ENCODE data around the gene POLD2.

DNA sequence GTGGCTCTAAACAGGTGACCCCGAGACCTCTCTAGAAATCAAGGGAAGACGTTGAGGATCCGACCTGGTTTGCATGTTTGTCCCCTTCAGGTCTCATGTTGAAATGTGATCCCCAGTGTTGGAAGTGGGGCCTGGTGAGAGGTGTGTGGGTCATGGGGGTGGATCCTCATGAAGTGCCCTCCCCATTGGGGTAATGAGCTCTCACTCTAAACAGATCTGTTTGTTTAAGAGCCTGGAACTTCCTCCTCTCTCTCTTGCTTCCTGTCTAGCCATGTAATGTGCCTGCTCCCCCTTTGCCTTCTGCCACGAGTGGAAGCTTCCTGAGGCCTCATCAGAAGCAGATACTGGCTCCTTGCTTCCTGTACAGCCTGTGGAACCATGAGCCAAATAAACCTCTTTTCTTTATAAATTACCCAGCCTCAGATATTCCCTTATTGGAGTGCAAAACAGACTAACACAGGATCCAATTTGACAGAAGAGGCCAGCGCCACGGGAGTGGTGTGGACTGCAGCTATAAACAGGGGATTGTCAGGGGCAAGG, 30.2 kb downstream of the POLD2 start:
- TF ChIP-seq, protein P1, sequence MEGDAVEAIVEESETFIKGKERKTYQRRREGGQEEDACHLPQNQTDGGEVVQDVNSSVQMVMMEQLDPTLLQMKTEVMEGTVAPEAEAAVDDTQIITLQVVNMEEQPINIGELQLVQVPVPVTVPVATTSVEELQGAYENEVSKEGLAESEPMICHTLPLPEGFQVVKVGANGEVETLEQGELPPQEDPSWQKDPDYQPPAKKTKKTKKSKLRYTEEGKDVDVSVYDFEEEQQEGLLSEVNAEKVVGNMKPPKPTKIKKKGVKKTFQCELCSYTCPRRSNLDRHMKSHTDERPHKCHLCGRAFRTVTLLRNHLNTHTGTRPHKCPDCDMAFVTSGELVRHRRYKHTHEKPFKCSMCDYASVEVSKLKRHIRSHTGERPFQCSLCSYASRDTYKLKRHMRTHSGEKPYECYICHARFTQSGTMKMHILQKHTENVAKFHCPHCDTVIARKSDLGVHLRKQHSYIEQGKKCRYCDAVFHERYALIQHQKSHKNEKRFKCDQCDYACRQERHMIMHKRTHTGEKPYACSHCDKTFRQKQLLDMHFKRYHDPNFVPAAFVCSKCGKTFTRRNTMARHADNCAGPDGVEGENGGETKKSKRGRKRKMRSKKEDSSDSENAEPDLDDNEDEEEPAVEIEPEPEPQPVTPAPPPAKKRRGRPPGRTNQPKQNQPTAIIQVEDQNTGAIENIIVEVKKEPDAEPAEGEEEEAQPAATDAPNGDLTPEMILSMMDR (IDR thresholded peaks at IDR 0.05), result no peak
- TF ChIP-seq POLR2AphosphoS5 (IDR thresholded peaks at IDR 0.05) (no peak), POLR2A (IDR thresholded peaks at IDR 0.05) (no peak)

All from breast epithelium (tissue), 3 donors.